DMS153 treated with DMSO at 0.1 percent for 48 hours (cell line): ENCODE measurements around the gene NINL.
"Not testable (repeated sequence)": the region's sequence is repeated elsewhere in the genome, so short reads cannot be mapped to it uniquely, and the experiment has no call there.

Source experiments
- DNase-seq: peaks from one replicate; lab custom pipeline; 2025; ENCODE audit not compliant: unreplicated experiment; lab: John Stamatoyannopoulos, UW

NINL gene

DNA sequence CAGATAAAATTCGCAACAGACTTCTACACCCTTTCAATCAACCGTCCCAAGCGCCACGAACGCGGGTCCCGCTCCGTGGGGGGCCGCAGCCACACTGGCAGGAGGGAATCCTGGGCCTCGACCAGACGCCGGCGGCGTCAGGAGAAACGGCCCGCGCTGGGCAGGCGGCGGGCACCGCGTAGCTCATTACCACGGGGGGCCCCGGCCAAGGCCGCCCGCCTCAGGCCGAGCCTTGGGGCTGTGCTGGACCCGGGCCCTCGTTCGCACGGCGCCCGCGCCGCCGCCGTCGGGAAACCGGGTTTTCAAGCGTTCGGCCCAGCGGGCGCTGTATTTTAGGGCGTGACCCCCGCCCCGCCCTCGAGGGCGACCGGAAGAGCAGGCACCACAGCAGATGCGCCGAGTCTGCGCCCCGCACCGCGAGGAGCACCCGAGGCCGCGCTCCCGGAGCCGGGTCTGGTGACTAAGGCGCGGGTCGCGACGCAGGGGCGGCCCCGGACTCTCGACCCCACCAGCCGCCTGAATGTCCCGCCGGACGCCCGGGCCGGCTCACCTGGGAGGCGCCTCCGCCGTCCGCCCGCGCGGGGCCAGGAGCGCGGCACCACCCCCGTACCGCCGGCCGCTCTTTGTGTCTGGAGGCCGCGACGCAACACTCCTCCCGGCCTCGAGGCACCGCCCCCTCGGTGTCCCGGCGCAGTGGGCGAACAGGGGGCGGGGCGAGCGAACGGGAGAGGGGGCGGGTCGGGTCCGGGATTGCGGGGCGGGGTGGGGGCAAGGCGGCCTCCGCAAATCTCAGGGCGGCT lies at the start of gene NINL:
Gene NINL (minus strand): TSS at position 627 of the 800 bp plus-strand sequence. CDS start 58,944 bp downstream, outside the sequence.
- DNase-seq = peak; percentile 70

DNA sequence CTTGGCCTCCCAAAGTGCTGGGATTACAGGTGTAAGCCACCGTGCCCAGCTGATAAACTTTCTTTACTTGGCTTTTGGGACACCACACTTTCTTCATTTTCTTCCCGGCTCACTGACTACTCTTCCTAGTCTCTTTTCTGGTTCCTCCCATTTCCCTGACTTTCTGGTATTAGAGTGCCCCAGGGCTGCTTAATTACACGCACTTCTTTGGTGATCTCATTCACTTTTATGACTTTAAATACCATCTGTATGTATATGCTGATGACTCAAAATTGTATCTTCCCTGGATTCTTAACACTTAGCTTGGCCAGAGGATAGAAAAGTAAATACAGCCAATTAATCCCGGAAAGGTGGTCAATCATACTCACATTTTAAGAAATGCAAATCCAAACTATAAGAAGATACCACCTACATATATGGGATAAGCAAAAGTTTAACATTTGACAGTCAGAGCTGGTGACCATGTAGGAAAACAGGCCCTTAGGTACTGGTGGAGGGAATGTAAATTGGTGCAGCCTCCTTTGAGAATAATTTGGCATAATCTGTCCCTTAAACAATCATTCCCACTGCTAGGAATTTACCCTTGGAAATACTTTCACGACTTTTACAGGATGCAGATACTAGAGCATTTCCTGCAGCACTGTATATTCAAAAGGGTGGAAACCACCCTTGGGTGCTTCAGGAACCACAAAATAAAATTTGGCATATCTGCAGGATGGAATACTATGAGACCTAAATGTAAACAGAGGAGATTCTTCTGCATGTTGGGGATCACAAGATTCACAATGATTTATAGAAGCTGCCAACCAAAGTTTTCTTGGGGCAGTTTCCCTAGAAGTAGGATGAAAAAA lies 47.8 kb upstream of the NINL start:
- DNase-seq = no peak

DNA sequence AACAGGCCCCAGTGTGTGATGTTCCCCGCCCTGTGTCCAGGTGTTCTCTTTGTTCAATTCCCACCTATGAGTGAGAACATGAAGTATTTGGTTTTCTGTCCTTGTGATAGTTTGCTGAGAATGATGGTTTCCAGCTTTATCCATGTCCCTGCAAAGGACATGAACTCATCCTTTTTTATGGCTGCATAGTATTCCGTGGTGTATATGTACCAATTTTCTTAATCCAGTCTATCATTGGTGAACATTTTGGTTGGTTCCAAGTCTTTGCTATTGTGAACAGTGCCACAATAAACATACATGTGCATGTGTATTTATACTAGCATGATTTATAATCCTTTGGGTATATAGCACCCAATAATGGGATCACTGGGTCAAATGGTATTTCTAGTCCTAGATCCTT lies 45.3 kb upstream of the NINL start:
- DNase-seq = not testable (repeated sequence)

DNA sequence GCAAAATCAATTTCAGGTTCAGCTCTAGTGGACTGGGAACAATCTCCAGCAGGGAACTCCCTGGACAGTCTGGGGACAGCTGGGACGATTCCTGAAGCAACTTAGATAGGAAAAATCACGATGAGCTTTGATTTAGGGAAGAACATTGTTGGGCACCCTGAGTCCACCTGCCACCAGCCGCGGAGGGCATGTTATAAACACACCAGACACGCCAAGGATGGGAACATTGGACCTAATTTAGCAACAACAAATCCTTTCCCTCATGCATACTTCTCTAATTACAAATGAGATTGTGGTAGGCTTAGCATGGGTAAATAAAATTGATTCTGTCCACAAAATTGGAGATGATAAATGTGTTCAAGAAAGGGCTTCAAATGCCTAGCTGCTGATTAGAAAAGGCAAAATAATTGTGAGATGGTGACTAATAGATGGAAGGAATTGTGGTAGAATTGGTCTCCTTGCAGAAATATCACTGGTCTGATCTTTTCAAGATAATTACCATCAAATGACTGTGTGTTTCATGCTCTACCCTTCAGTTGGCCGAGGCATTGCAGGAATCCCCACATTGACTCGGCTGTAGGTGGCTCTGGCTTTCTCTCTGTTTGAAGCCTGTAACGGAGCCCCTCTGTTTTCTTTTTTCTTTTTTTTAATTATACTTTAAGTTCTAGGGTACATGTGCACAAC lies 44.6 kb upstream of the NINL start:
- DNase-seq = no peak

DNA sequence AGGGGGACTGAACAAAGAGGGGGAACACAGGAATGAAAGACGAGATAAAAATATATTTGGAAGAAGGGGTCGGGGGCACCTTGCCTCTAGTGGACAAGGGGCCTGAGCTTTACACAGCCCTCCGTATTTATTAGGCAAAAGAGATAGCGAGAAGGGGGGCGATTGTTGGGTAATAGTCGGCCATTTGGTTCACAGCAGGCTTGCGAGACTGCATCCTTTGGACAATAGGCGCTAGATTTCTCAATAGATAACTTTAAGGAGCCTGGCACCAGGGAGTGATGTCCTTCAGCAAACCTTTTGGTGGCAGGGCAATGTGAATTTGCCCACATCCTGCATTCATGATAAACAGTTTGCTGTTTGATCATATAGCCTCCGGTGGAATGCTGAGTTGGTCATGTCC lies 41.4 kb upstream of the NINL start:
- DNase-seq = no peak

DNA sequence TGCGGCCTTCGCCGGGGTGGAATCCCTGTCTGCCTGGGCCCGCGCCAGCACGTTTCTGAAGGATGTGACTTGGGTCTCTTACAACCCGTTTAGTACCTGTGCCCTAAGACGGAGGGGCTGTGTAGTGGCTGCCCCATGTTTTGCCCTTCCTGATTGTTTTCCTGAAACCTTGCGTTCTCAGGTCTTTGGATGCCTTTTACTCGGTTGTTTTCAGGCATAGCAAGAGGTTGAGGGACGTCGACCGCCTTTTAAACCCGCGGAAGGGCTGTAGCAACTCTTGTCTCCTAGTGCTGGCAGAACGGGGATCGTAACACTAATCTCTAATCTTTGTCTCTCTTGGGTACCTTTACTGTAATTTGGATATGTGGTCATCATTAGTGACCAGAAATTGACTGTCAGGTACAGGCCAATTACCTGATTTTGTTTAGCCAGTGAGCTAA lies 39.2 kb upstream of the NINL start:
- no peak for DNase-seq

DNA sequence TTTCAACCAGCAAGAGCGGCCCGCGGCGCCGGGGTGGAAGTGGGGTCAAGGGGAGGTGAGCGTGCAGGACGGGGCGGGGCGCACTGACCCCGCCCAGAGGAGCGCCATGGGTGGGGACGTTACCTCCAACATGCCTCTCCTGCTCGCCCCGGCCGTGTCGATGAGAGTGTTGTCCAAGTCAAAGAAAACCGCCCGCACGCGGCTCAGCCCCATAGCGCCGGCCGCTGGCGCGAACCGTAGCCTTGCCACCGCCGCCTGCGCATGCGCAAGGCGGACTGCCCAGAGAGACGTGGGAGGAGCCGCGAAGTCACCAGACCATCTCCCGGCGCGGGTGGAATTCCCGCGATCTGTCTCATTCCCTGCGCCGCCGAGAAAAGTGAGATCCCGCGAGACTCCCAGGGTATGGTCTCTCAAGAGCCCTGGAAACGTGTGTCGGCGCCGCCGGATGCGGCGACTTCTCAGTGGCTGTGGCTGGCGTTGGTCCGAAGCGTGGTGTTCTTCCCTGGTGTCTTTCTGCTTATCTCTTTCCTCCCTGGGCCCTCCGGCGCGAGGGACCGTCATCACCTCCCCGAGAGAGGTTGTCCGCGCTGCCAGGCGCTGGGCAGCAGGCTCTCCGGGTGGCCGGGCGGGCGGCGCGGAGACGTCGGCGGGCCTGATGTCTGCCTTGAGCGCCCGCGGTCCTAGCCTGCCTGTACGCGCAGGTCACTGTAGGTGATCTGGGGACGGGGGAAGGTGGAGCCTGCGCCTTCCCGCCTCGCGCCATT lies 38.6 kb upstream of the NINL start, which contains the start of gene NANP:
Gene NANP (minus strand): TSS at position 279 of the 764 bp plus-strand sequence. CDS start 66 bp downstream, at position 213.
- peak; percentile 96 for DNase-seq

DNA sequence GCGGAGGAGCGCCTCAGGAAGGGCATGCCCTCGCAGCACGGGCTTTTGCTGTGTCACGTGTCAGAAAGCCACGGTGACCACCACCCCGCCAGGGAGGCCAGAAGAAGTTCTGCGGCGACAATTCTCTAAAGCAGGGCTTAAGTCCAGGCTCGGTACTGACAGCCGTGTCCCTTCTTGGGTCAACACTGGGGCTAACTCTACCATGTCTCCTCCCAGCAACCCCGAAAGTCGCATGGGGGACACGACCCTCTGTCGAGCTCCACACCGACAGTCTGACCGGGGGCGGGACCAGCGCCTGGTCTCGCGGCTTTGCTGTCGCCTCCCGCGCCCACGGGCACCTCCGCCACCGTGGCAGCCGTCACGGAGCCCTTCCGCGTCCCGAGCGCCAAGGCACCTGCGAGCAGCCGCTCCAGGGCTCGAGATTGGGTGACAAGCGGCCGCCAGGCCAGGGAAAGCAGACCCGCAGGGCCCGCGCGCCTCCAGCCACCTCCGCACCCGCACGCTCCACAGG lies 37.9 kb upstream of the NINL start:
- no peak for DNase-seq

DNA sequence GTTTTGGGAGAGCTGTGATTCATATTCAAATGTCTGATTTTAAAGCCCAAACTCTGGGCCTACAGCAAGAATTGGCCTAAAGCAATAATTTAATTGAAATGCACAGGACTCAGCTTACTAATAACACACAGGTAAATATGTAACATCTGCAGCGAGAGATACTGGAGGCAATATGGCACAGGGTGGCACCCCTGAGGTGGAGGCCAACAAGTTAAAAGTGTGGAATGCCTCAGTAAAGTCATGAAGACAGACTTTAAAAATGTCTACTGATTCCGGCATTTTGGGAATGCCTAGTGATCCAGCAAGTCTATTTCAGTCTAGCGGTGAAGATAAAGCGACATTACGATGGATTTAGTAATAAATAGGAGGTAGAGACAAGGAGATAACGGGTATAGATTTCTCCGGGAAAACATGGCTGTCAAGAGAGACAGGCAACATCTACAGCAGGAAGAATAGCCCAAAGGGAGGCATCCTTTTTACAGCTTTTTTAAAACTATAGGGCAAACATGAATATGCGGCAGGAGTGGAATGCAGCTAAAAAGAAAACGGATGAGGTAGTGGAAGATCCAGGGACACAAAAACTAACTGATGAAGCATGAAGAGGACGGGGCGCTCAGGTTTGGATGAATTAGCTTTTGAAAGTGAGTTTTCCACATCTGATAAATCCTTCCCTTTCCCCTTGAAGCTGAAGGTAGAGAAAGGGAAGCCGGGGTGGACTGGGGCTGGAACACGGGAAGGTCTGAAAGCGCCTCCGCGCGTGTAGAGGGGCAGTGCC lies 37.3 kb upstream of the NINL start:
- no peak for DNase-seq

DNA sequence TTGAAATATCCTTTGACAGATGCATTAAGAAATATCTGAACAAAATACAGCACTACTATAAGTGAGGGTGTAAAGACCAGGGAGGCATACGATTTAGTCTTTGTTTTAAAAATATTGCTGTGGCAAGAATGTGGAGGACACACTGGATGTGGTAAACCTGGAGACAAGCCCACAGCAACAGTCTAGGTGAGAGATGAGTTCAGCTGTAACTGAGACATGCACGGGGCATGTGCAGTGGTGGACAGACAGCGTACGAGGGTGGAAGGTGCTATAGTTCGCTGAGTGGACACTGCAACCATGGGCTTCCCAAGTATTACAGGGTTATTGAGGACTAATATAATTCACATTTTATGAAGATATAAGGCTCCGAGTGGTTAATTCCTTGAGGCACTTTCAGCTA lies 36.7 kb upstream of the NINL start:
- no peak for DNase-seq

DNA sequence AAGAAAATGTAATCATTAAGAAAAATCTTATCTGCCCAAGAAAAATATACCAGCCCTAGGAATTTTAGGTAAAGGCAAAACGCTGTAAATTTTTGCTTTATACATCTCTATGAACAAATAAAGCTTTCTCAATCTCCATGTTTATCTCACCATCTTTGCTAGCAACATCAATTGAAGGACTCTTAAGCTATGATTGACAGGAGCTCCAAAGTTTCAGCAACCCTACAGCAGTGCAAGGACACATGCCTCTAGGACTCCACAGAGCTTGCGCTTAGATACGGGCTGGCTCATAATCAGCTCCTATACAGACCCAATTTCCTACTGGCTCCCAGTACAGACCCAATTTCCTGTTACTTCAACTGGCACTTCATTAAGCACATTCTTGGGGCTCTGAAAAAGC lies 34.2 kb upstream of the NINL start:
- DNase-seq = no peak

DNA sequence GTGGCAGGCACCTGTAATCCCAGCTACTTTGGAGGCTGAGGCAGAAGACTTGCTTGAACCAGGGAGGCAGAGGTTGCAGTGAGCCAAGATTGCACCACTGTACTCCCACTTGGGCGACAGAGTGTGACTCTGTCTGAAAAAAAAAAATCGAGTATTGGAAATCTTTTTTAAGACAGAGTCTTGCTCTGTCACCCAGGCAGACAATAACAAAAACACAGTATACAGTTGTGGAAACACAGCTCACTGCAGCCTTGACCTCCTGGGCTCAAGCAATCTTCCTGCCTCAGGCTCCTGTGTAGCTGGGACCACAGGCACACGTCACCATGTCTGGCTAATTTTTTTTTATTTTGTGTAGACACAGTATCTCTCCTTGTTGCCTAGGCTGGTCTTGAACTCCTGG lies 23.4 kb upstream of the NINL start:
- no peak for DNase-seq

DNA sequence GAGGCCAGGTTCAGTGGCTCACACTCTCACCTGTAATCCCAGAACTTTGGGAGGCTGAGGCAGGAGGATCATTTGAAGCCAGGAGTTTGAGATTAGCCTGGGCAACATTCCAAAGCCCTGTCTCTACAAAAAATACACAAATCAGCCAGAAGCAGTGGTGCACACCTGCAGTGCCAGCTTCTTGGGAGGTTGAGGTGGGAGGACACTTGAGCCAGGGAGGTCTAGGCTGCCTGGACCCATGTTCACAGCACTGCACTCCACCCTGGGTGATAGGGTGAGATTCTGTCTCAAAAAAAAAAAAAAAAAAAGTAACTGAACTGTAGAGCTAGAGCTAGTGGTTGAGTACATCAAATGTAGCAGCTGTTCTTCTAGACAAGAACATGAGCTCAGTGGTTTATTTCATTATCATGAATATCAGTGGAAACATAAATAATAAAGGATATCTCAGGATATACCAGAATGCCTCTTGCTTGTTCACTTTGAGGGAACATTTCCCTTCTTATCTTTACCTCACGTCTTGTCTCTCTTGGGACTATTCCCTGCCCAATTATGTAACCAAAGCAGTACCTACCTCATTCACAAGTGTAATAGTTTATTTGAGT lies 20.9 kb upstream of the NINL start:
- no peak for DNase-seq

DNA sequence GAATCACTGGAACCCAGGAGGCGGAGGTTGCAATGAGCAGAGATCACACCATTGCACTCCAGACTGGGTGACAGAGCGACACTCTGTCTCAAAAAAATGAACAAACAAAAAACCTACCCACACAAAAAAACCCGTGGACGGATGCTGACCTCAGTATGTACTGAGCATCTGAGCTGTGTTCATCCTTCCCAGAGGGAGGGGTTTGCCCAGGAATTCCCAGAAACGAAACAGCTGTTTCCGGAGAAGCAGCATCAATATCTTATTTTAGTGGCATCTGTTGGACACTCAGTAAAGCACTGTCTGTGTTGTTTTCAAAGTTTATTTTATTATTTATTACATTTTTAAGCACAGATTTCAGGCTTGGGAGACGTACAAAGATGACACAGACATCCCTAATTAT lies 19.8 kb upstream of the NINL start:
- DNase-seq = no peak

DNA sequence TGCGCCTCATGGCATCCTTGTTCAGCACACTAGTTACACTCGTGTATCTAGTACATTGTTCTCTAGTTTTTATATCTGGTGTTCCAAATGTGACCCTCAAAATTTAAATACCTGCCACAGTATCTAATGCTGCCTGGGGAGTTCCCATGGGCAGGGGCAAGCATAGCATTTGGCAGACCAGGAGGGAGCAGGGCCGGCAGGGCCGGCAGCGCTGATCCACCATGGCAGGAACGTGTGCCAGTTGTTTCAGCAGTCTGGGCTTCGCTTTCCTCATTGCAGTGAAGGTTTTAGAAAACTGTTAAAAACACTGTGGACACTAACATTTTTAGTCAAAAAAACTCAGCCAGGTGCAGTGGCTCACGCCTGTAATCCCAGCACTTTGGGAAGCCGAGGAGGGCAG lies 19.3 kb upstream of the NINL start:
- no peak for DNase-seq

DNA sequence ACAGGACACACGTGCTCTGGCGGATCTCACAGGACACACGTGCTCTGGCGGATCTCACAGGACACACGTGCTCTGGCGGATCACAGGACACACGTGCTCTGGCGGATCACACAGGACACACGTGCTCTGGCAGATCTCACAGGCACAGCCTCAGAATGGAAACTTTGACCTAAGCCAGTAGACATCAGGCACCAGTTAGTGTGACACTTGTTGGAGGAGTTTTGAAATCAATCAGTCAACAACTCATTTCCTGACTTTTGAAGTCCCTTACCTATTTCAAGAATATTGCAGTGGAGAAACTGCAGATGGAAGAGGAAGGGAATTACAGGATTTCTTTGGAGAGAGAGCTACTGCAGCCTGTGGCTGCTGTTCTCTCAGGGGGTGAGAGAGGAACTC lies 17.6 kb upstream of the NINL start:
- DNase-seq = not testable (repeated sequence)

DNA sequence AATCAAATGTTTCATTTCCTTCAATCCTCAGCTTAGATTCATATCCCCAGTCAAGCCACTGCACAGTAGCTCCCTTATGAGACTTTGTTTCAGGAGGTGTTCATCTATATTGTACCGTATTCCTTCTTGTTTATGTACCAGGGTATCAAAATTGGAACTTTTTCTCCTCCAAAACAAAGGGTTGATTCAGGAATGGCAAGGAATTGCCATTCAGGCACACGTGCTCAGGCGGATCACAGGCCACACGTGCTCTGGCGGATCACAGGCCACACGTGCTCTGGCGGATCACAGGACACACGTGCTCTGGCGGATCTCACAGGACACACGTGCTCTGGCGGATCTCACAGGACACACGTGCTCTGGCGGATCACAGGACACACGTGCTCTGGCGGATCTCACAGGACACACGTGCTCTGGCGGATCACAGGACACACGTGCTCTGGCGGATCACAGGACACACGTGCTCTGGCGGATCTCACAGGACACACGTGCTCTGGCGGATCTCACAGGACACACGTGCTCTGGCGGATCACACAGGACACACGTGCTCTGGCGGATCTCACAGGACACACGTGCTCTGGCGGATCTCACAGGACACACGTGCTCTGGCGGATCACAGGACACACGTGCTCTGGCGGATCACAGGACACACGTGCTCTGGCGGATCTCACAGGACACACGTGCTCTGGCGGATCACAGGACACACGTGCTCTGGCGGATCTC lies 17.0 kb upstream of the NINL start:
- DNase-seq = not testable (repeated sequence)

DNA sequence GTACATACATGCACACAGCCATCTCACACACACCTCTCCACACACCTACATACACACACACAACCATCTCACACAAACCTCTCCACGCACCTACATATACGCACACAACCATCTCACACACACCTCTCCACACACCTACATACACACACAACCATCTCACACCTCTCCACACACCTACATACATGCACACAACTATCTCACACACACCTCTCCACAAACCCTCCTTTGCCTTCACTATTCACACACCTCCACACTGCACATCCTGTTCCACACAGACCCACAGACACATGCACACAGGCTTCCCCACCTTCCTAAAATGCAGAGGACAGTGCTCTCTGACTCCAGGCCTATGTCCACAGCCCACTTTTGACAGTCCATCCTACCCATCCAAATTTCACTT lies 16.3 kb upstream of the NINL start:
- DNase-seq = no peak

DNA sequence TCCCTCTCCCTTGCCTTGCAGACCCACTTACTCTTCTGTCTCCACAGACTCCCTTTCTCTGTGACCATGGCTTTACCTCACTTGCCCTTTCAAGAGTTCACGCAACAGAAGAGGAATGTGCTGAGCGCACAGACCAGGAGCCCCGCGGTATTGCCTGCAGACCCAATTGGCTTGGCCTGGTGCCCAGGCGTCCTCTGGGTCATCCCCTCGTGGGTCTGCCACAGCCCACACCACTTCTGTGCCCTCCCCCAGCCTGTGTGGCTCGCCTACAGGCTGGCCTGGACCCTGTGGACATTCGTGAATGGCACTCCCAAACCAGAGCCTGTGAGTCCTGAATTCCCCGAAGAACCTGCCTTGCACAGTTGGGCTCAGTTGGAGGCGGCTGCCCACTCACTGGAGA lies 15.3 kb upstream of the NINL start:
- DNase-seq = no peak
